Kidney (tissue), 14 donors: Measurements from ENCODE around the gene NPR3. TPM values are rescaled to one million over a fixed set of nuclear protein-coding genes. Genes with fewer than 3 reads are reported as not detected.

Source experiments
- DNase-seq, 5 donors: peaks; one replicate each; pipeline ENCODE4 v3.0.0-alpha.2; 2013 to 2020
- FAIRE-seq: peaks from 2 replicates; lab custom pipeline; 2012; peaks lifted over from hg19 to GRCh38; lab: Jason Lieb, UNC
- H3K27ac ChIP-seq, 2 donors: one replicate each; pipeline ENCODE4 v1.7.0; 2013; ENCODE audit warnings: low read depth in 2 of 2, low read length in 2 of 2, inconsistent platforms in 1 of 2
- H3K27me3 ChIP-seq: one replicate; pipeline ENCODE4 v1.7.1; 2013; ENCODE audit warnings: low read length, inconsistent platforms; ENCODE audit not compliant: control insufficient read depth, insufficient read depth
- H3K36me3 ChIP-seq, 3 donors: one replicate each; pipeline versions ENCODE4 v1.7.0 to v1.7.1; 2013; ENCODE audit warnings: low read length in 3 of 3, control low read depth in 1 of 3, inconsistent platforms in 1 of 3; ENCODE audit not compliant: insufficient read depth in 3 of 3, control insufficient read depth in 2 of 3
- H3K4me1 ChIP-seq, 3 donors: one replicate each; pipeline versions ENCODE4 v1.7.0 to v1.7.1; 2013; ENCODE audit warnings: low read length in 3 of 3, inconsistent platforms in 1 of 3, low read depth in 1 of 3; ENCODE audit not compliant: control insufficient read depth in 2 of 3, insufficient read depth in 2 of 3
- H3K4me3 ChIP-seq, 3 donors: one replicate each; pipeline versions ENCODE4 v1.7.0 to v1.8.1; 2013; ENCODE audit warnings: low read length in 3 of 3, control low read depth in 1 of 3, inconsistent platforms in 1 of 3
- H3K9ac ChIP-seq, 3 donors: one replicate each; pipeline versions ENCODE4 v1.7.0 to v1.7.1; 2013; ENCODE audit warnings: low read length in 3 of 3, control low read depth in 1 of 3, inconsistent platforms in 1 of 3
- H3K9me3 ChIP-seq, 3 donors: one replicate each; pipeline versions ENCODE4 v1.7.0 to v1.7.1; 2013; ENCODE audit warnings: low read length in 3 of 3, control low read depth in 1 of 3, inconsistent platforms in 1 of 3; ENCODE audit not compliant: control insufficient read depth in 2 of 3, insufficient read depth in 1 of 3
- intact Hi-C: fragments of 100-400 bp; cut with DNase I; formaldehyde crosslinking; loops from one replicate; pipeline ENCODE4 v1.11.1; 2022
- polyA plus RNA-seq: library from polyadenylated mRNA; stranded (reverse); fragments of 350-450 nt; fragmentation: Illumina TruSeq; extraction: RNeasy Lipid Tissue Mini Kit (QIAGEN cat#74804); gene quantifications from one replicate; pipeline ENCODE4 v1.2.3, GENCODE V29; 2014; ENCODE audit warnings: low read depth, low replicate concordance; ENCODE audit not compliant: insufficient read depth
- total RNA-seq: library from RNA; stranded (reverse); fragmentation: NEBNext Ultra II Directional; extraction: Animal tissue kit (Norgen Biotek cat#: 25700); gene quantifications from one replicate; pipeline ENCODE4 v1.2.1, GENCODE V29; 2021
- TF ChIP-seq, protein P1 (sequence below): IDR thresholded peaks from 3 replicates; pipeline ENCODE4 v1.5.1; 2012; ENCODE audit warnings: mild to moderate bottlenecking, moderate library complexity, borderline replicate concordance; ENCODE audit not compliant: insufficient read depth; ENCODE audit errors: extremely low read depth
- donor health status: control.
- donor health status: control.
- donor health status: control.
- donor health status: control.
- donor health status: control.
- donor health status: DM: yes; HTN: yes; CAD: no.
- donor health status: Normal renal cell carcinoma (clear cell type).

NPR3 gene
- total and polyA plus RNA-seq, 2 donors from 2014 or later: 12.5 to 33.7 TPM

DNA sequence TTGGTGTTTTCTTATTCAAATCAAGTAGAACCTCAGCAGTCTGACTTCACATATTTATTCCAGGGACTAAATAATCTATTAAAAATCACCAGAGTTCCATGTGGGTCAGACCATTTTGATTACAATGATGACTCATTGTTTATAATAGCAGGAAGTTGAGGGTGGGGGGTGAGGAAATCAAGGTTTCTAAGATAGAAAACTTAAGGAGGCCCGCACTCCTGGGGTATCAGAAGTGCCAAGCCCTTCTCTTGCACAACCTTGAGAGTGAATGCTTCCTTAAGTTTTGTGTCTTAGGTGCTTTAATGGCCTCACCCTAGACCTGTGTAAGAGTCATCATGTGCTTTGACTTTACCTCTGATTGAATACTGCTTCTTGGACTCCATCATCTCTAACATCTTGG, 31.9 kb upstream of the NPR3 start:
- H3K9me3 ChIP-seq: peaks cover 0 to 2% (median 0%) of the 10 kb centered on the region in 3 donors
- intact Hi-C loops: no loop called here
- H3K4me3 ChIP-seq: no peak overlapping the region
- no peak overlapping the region for H3K27ac ChIP-seq
- H3K4me1 ChIP-seq: peaks cover 0 to 8% (median 0%) of the 10 kb centered on the region in 3 donors
- H3K9ac ChIP-seq: no peak overlapping the region
- DNase-seq (no peak), FAIRE-seq (no peak)
- H3K27me3 ChIP-seq: no peaks in the 10 kb centered on the region
- TF ChIP-seq, protein P1, sequence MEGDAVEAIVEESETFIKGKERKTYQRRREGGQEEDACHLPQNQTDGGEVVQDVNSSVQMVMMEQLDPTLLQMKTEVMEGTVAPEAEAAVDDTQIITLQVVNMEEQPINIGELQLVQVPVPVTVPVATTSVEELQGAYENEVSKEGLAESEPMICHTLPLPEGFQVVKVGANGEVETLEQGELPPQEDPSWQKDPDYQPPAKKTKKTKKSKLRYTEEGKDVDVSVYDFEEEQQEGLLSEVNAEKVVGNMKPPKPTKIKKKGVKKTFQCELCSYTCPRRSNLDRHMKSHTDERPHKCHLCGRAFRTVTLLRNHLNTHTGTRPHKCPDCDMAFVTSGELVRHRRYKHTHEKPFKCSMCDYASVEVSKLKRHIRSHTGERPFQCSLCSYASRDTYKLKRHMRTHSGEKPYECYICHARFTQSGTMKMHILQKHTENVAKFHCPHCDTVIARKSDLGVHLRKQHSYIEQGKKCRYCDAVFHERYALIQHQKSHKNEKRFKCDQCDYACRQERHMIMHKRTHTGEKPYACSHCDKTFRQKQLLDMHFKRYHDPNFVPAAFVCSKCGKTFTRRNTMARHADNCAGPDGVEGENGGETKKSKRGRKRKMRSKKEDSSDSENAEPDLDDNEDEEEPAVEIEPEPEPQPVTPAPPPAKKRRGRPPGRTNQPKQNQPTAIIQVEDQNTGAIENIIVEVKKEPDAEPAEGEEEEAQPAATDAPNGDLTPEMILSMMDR: no peak
- H3K36me3 ChIP-seq: no peaks in the 10 kb centered on the region

DNA sequence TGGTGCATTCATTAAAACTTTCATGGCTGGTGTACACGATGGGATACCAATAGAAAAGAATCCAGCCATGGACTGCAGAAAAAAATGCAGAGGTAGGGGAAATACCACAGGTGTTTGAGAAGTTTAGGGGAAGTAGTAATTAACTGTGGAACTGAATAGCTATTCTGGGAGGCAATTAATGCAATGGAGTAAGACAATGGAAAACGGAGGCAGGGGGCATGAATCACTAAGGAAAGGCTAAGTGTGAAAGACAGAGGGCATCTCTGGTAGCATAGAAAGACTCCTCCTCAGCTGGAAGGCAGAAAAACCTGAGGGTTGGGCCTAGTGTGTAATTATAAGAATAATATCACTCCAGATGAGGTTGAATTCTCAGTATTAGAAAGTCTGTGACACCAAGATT, 30.9 kb upstream of the NPR3 start:
- no peaks in the 10 kb centered on the region for H3K27me3 ChIP-seq
- FAIRE-seq (no peak), DNase-seq (no peak)
- no peak overlapping the region for H3K4me3 ChIP-seq
- H3K27ac ChIP-seq: no peak overlapping the region
- TF ChIP-seq, protein P1: no peak
- peaks cover 0 to 9% (median 0%) of the 10 kb centered on the region in 3 donors for H3K9me3 ChIP-seq
- H3K4me1 ChIP-seq: peaks cover 0 to 16% (median 0%) of the 10 kb centered on the region in 3 donors
- no peaks in the 10 kb centered on the region for H3K36me3 ChIP-seq
- H3K9ac ChIP-seq: no peak overlapping the region
- intact Hi-C loops: no loop called here

DNA sequence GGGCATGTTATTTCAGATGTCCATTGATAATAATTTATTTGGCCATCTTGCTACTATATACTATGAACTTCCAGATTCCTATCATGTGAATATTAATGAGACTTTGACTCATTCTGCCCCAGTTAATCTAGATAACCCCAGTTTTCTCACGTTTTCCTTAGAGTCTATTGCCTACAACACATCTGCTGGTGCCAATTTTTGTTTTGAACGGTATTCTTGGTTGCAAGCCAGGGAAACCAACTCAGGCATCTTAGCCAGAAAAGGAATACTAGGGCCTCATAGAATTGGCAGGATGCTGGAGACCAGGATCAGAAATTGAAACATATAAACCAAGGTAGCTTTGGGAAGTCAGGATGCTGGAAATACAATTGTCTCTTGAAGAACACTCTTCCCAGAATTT, 28.0 kb upstream of the NPR3 start:
- Histone ChIP-seq H3K27me3 (no peaks in the 10 kb centered on the region), H3K9ac (no peak overlapping the region), H3K27ac (no peak overlapping the region), H3K36me3 (no peaks in the 10 kb centered on the region), H3K9me3 (peaks cover 0 to 9% (median 0%) of the 10 kb centered on the region in 3 donors), H3K4me3 (no peak overlapping the region), H3K4me1 (peaks cover 0 to 33% (median 10%) of the 10 kb centered on the region in 3 donors)
- DNase-seq (no peak), FAIRE-seq (no peak)
- TF ChIP-seq, protein P1: no peak
- intact Hi-C loops: no loop called here

DNA sequence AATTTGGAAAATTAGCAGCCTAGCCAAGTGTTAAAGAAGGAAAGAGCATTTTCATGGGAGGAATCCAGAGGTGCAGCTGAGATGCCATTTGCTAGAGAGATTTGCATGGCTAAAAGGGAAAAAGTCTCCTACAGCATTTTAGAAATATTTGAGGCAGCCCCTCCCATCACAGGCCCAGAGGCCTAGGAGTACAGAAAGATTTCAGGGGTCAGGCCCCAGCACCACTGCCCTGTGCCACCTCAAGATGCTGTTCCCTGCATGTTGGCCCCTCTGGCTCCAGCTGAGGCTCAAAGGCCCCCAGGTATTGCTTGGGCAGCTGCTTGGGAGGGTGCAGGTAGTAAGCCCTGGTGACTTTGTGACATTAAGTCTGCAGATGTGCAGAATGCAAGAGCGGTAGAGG, 26.9 kb upstream of the NPR3 start:
- Histone ChIP-seq H3K9ac (no peak overlapping the region), H3K4me3 (no peak overlapping the region), H3K27ac (peak overlapping the region; percentile 52 to 58), H3K4me1 (peaks cover 0 to 33% (median 14%) of the 10 kb centered on the region in 3 donors), H3K27me3 (no peaks in the 10 kb centered on the region), H3K9me3 (peaks cover 0 to 9% (median 0%) of the 10 kb centered on the region in 3 donors), H3K36me3 (no peaks in the 10 kb centered on the region)
- TF ChIP-seq, protein P1: no peak
- FAIRE-seq: no peak
- intact Hi-C loops: no loop called here
- no peak for DNase-seq
